Mesendoderm (in vitro differentiated cells): ENCODE measurements around the gene SPHK1.
A peak's percentile ranks its signal among the peaks of the same experiment; 100 is the strongest.

Source experiments
- DNase-seq: peaks from one replicate; pipeline ENCODE4 v3.0.0; 2013
- H2AK5ac ChIP-seq: 2 replicates; pipeline ENCODE4 v1.6.1; 2013; ENCODE audit warnings: low read length, inconsistent platforms
- H2BK120ac ChIP-seq: 2 replicates; pipeline ENCODE4 v1.6.1; 2013; ENCODE audit warnings: low read depth, mild to moderate bottlenecking, low read length, moderate library complexity, mixed read lengths
- H2BK15ac ChIP-seq: replicated peaks from 2 replicates; pipeline ENCODE4 v1.6.1; 2013; ENCODE audit warnings: low read depth, mild to moderate bottlenecking, moderate library complexity
- H2BK5ac ChIP-seq: 2 replicates; pipeline ENCODE4 v1.6.1; 2013; ENCODE audit warnings: low read length, inconsistent platforms
- H3K18ac ChIP-seq: 2 replicates; pipeline ENCODE4 v1.6.1; 2013; ENCODE audit warnings: mild to moderate bottlenecking, low read length, mixed read lengths
- H3K23ac ChIP-seq: one replicate; pipeline ENCODE4 v1.6.1; 2013; ENCODE audit warnings: low read length
- H3K27ac ChIP-seq: 2 replicates; pipeline ENCODE4 v1.5.1; 2013; ENCODE audit warnings: low read depth, mild to moderate bottlenecking, inconsistent platforms, low read length, moderate library complexity
- H3K27me3 ChIP-seq: 2 replicates; pipeline ENCODE4 v1.6.1; 2013; ENCODE audit warnings: low read length, control low read depth, mild to moderate bottlenecking, inconsistent platforms; ENCODE audit not compliant: insufficient read depth, poor library complexity
- H3K36me3 ChIP-seq: 2 replicates; pipeline ENCODE4 v1.6.1; 2013; ENCODE audit warnings: low read length, inconsistent platforms; ENCODE audit not compliant: control insufficient read depth, insufficient read depth
- H3K4ac ChIP-seq: one replicate; pipeline ENCODE4 v1.6.1; 2013; ENCODE audit warnings: low read depth, mild to moderate bottlenecking, low read length, moderate library complexity
- H3K4me1 ChIP-seq: 2 replicates; pipeline ENCODE4 v1.6.1; 2013; ENCODE audit warnings: low read depth, low read length, inconsistent platforms; ENCODE audit not compliant: control insufficient read depth
- H3K4me2 ChIP-seq: 2 replicates; pipeline ENCODE4 v1.6.1; 2013; ENCODE audit warnings: low read length
- H3K4me3 ChIP-seq: 2 replicates; pipeline ENCODE4 v1.5.1; 2013; ENCODE audit warnings: mild to moderate bottlenecking, low read length
- H3K56ac ChIP-seq: one replicate; pipeline ENCODE4 v1.6.1; 2013; ENCODE audit warnings: low read length
- H3K79me1 ChIP-seq: 2 replicates; pipeline ENCODE4 v1.6.1; 2013; ENCODE audit warnings: low read length, inconsistent platforms
- H3K79me2 ChIP-seq: 2 replicates; pipeline ENCODE4 v1.6.1; 2013; ENCODE audit warnings: mild to moderate bottlenecking, low read length; ENCODE audit not compliant: control insufficient read depth, insufficient read depth
- H3K9ac ChIP-seq: 2 replicates; pipeline ENCODE4 v1.6.1; 2013; ENCODE audit warnings: low read length, inconsistent platforms
- H4K5ac ChIP-seq: one replicate; pipeline ENCODE4 v1.6.1; 2013; ENCODE audit warnings: low read length
- H4K8ac ChIP-seq: one replicate; pipeline ENCODE4 v1.6.1; 2013; ENCODE audit warnings: low read depth, mild to moderate bottlenecking, control low read depth, low read length, moderate library complexity
- WGBS: extraction: QIAGEN DNeasy Blood & Tissue Kit; methylation state at CpG from one replicate; pipeline ENCODE4 v1.1.7; 2013; ENCODE audit warnings: low lambda C conversion rate, missing lambda C conversion rate; ENCODE audit not compliant: insufficient coverage; ENCODE audit errors: extremely low coverage; 5-methylcytosine and 5-hydroxymethylcytosine counted together

The SPHK1 gene

DNA sequence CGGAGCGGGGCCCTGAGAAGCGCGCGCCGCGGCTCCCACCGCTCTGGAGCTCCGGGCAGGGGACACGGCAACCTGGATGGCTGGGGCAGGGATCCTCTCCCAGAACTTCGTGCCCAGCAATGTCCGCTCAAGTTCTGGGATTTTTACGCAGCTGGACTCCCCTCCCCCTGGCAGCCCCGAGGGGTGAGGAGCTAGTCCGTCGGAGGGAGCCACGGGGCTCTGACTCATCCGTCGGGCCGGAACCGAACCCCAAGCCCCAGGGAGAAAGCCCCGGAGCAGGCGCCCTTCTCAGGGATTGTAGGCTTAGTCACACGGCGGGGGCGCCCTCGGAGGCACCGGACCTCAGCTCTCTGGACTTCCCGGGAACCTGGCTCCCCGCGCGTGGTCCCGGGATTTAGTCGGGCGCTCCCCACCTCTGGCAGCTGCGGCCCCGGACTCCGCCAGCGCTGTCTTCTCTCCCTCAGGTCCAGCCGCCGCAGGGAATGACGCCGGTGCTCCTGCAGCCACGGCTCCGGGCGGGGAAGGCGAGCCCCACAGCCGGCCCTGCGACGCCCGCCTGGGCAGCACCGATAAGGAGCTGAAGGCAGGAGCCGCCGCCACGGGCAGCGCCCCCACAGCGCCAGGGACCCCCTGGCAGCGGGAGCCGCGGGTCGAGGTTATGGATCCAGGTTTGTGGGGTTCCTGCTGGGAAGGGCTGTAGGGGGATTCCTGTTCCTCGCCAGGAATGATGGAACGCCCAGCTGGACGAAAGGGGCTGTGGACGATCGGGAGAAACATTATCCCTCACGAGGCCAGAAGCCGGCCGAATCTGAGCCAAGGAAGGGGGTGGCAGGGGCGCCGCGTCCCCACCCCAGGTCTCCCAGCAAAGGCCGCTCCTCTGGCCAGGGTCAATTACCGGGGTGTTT is 830 bp downstream of the SPHK1 start:
- no peaks in the 10 kb centered on the region for H3K79me2 ChIP-seq
- no peaks in the 10 kb centered on the region for H3K36me3 ChIP-seq
- peak overlapping the region; percentile 29 for H3K18ac ChIP-seq
- H3K4me3 ChIP-seq = no peak overlapping the region
- H2BK15ac ChIP-seq = no peak overlapping the region
- H3K4me2 ChIP-seq = peak overlapping the region; percentile 87
- H3K27me3 ChIP-seq = peaks cover 11% of the 10 kb centered on the region
- H4K8ac ChIP-seq = no peak overlapping the region
- H4K5ac ChIP-seq = no peak overlapping the region
- H3K4me1 ChIP-seq = no peaks in the 10 kb centered on the region
- H3K23ac ChIP-seq = no peak overlapping the region
- peak; percentile 45 for DNase-seq
- H3K56ac ChIP-seq = peak overlapping the region; percentile 83
- no peak overlapping the region for H2BK5ac ChIP-seq
- H3K27ac ChIP-seq = no peak overlapping the region
- no peaks in the 10 kb centered on the region for H3K79me1 ChIP-seq
- WGBS = no CpG with 5 or more reads among the region's 74 CpGs
- no peak overlapping the region for H3K4ac ChIP-seq
- peak overlapping the region; percentile 64 for H3K9ac ChIP-seq
- H2AK5ac ChIP-seq = no peak overlapping the region
- H2BK120ac ChIP-seq = no peak overlapping the region

DNA sequence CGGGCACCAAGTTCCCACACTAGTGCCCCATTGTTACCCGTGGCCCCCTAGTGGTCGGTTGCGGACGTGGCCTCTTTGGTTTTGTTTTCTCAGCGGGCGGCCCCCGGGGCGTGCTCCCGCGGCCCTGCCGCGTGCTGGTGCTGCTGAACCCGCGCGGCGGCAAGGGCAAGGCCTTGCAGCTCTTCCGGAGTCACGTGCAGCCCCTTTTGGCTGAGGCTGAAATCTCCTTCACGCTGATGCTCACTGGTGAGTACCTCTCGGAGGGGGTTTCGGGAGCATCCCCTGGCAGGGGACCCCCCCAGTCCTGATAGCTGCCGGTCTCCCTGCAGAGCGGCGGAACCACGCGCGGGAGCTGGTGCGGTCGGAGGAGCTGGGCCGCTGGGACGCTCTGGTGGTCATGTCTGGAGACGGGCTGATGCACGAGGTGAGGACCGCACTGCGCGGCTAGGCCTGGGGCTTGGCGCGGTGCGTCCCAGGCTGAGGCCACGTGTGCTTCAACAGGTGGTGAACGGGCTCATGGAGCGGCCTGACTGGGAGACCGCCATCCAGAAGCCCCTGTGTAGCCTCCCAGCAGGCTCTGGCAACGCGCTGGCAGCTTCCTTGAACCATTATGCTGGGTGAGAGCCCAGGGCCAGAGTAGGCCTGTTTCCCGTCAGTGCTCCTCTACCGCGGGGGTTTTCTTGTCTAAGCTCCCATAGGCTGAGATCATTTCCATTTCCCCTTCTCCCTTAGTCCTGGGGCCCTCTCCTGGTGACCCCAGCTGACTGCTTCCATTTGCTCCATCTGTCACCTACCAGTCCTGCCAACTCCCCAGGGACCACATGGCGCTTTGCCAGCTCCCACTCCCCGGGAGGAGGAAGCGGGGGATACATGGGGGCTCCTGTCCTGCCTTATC is 1.7 kb downstream of the SPHK1 start:
- Histone ChIP-seq H3K4me3 (no peak overlapping the region), H3K27me3 (peaks cover 11% of the 10 kb centered on the region), H3K27ac (no peak overlapping the region)

DNA sequence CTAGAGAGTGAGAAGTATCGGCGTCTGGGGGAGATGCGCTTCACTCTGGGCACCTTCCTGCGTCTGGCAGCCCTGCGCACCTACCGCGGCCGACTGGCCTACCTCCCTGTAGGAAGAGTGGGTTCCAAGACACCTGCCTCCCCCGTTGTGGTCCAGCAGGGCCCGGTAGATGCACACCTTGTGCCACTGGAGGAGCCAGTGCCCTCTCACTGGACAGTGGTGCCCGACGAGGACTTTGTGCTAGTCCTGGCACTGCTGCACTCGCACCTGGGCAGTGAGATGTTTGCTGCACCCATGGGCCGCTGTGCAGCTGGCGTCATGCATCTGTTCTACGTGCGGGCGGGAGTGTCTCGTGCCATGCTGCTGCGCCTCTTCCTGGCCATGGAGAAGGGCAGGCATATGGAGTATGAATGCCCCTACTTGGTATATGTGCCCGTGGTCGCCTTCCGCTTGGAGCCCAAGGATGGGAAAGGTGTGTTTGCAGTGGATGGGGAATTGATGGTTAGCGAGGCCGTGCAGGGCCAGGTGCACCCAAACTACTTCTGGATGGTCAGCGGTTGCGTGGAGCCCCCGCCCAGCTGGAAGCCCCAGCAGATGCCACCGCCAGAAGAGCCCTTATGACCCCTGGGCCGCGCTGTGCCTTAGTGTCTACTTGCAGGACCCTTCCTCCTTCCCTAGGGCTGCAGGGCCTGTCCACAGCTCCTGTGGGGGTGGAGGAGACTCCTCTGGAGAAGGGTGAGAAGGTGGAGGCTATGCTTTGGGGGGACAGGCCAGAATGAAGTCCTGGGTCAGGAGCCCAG is 2.8 kb downstream of the SPHK1 start:
- H3K56ac ChIP-seq = no peak overlapping the region
- H3K36me3 ChIP-seq = peaks cover 1% of the 10 kb centered on the region
- H3K4ac ChIP-seq = no peak overlapping the region
- no peak overlapping the region for H4K5ac ChIP-seq
- DNase-seq = no peak
- no peak overlapping the region for H2BK15ac ChIP-seq
- H3K4me2 ChIP-seq = no peak overlapping the region
- H3K4me3 ChIP-seq = no peak overlapping the region
- no peak overlapping the region for H3K27ac ChIP-seq
- WGBS = no CpG with 5 or more reads among the region's 31 CpGs
- H2BK5ac ChIP-seq = no peak overlapping the region
- H3K23ac ChIP-seq = no peak overlapping the region
- H3K27me3 ChIP-seq = peaks cover 11% of the 10 kb centered on the region
- no peaks in the 10 kb centered on the region for H3K79me2 ChIP-seq
- H3K79me1 ChIP-seq = no peaks in the 10 kb centered on the region
- no peak overlapping the region for H4K8ac ChIP-seq
- no peak overlapping the region for H2AK5ac ChIP-seq
- no peak overlapping the region for H3K9ac ChIP-seq
- H2BK120ac ChIP-seq = no peak overlapping the region
- H3K4me1 ChIP-seq = no peaks in the 10 kb centered on the region
- no peak overlapping the region for H3K18ac ChIP-seq

More for the DNA sequence above, 1.7 kb downstream of the SPHK1 start:
- Histone ChIP-seq H3K4ac (no peak overlapping the region), H3K56ac (no peak overlapping the region), H3K4me2 (no peak overlapping the region), H2AK5ac (no peak overlapping the region), H4K5ac (no peak overlapping the region), H2BK120ac (no peak overlapping the region), H3K18ac (no peak overlapping the region), H4K8ac (no peak overlapping the region), H3K79me2 (no peaks in the 10 kb centered on the region), H3K79me1 (no peaks in the 10 kb centered on the region), H3K9ac (no peak overlapping the region), H3K23ac (no peak overlapping the region), H2BK5ac (no peak overlapping the region), H2BK15ac (no peak overlapping the region), H3K4me1 (no peaks in the 10 kb centered on the region), H3K36me3 (peaks cover 1% of the 10 kb centered on the region)
- peak; percentile 86 for DNase-seq
- WGBS = no CpG with 5 or more reads among the region's 52 CpGs

DNA sequence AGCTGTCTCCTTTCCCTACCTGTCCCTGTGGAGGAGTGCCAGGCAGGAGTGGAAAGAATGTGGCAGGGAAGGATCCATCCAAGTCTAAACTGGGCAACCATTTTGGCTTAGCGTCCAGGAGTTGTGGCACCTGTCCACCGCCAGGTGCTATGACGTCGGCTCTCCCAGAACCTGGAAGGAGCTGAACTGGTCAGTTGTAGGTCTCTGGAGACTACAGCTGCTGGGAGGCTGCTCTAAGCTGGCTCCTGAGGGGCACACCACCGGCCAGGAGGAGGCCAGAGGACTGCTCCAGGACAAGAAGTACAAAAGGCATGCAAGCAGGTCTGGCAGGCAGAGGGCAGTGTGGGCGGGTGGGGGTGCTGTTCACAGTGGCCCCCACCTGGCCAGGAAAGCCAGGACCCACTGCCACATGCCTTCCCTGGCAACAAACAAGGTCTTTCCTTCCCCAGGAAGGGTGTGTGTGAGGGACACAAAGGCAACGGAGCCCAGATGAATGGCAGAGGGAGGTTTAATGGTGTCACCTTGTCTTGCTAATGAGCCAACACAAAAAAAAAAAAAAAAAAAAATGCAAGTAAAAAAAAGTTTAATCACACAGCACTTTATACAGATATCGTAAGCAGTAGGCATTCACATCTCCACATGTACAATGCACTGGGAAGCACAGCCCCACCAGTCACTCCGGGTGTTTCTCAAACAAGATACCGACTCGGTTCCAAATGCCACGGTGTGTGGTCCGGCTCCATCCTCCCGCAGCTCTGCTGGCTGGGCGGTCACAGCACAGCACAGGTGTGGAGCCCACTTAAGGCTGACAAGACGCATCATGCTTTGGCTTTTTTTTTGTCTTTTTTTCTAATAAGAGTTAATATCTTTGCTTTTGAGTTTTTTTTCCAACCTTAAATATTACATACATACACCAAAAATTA is 4.8 kb downstream of the SPHK1 start:
- Histone ChIP-seq H2BK15ac (no peak overlapping the region), H2BK120ac (no peak overlapping the region), H3K27me3 (peaks cover 11% of the 10 kb centered on the region), H3K79me2 (no peaks in the 10 kb centered on the region), H3K79me1 (no peaks in the 10 kb centered on the region), H2BK5ac (no peak overlapping the region), H2AK5ac (no peak overlapping the region), H3K36me3 (peaks cover 7% of the 10 kb centered on the region), H3K23ac (no peak overlapping the region), H3K9ac (no peak overlapping the region), H3K4me1 (no peaks in the 10 kb centered on the region), H3K27ac (no peak overlapping the region), H3K4me2 (no peak overlapping the region), H3K4me3 (no peak overlapping the region), H3K56ac (no peak overlapping the region), H3K4ac (no peak overlapping the region), H4K8ac (no peak overlapping the region), H3K18ac (no peak overlapping the region), H4K5ac (no peak overlapping the region)
- no CpG with 5 or more reads among the region's 16 CpGs for WGBS
- DNase-seq = no peak

DNA sequence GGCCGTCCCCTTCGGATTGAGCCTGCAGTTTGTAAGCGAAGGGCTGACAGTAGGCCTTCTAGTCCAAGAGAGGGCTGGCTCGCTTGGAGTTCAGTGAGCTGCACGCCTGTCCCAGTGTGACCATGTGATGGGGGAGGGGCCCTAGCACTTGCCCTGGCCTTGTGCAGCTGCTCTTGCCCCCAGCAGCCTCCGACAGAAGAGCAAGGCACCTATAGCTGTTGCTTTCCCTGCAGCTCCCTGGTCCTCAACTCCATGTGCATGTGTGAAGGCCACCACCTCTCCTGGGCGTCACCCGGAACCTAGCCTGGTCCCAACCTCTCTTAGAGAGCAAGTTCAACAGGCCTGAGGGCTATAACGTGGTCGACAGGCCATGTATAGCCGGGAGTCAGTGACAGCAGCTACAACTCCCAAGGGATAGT is 5.6 kb downstream of the SPHK1 start:
- Histone ChIP-seq H2BK15ac (no peak overlapping the region), H3K23ac (no peak overlapping the region), H4K8ac (no peak overlapping the region), H3K56ac (no peak overlapping the region), H3K36me3 (peaks cover 7% of the 10 kb centered on the region), H3K79me1 (no peaks in the 10 kb centered on the region), H2AK5ac (no peak overlapping the region), H3K4ac (no peak overlapping the region), H3K79me2 (no peaks in the 10 kb centered on the region), H3K4me3 (no peak overlapping the region), H3K27ac (no peak overlapping the region), H3K4me2 (no peak overlapping the region), H3K18ac (no peak overlapping the region), H3K9ac (no peak overlapping the region), H2BK5ac (no peak overlapping the region), H4K5ac (no peak overlapping the region), H3K27me3 (peaks cover 7% of the 10 kb centered on the region), H3K4me1 (no peaks in the 10 kb centered on the region), H2BK120ac (no peak overlapping the region)
- no peak for DNase-seq
- no CpG with 5 or more reads among the region's 11 CpGs for WGBS
